Activated CD4-positive, CD25-positive, alpha-beta regulatory T cell (primary cell): Measurements from ENCODE around the gene ABCC1.

Source experiments
- DNase-seq, 4 experiments: peaks; one replicate each; lab custom pipeline; 2025; lab: John Stamatoyannopoulos, UW

ABCC1 gene

GRCh38 chr16:16048904-16049582 lies 99.6 kb downstream of the ABCC1 start:
- DNase-seq, result no peak

- DNase-seq, result no peak
These were observed 100.7 kb downstream of the ABCC1 start for GRCh38 chr16:16050106-16050505.

DNA sequence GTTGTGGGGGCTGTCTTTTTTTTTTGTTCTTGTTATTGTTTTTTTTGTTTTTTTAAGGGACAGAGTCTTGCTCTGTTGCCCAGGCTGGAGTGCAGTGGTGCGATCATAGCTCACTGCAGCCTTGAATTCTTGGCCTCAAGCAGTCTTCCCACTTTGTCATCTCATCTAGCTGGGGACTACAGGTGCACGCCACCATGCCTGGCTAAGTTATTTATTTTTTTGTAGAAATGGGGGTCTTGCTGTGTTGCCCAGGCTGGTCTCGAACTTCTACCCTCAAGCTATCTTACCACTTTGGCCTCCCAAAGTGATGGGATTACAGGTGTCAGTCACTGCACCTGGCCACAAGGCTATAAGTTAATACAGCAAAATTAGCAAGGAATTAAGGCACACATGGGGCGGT lies 101.7 kb downstream of the ABCC1 start:
- DNase-seq, result no peak

DNA sequence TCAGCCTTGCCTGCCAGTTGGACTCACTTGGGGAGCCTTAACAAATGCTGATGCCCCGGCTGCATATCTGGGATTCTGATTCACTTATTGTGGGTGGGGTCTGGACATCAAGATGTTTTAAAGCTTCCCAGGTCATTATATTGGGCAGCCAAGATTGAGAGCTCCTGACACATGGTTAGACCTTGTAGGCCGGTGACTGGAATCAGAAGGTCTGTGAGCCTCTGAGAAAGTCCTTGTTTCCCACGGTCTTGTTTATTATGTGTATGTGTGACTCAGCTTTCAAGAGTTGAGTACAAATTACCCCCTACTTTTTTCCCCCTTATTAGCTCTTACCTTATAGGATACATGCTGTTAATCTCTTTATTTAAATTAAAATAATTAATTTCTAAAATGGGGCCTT lies 103.5 kb downstream of the ABCC1 start:
- no peak for DNase-seq

- no peak for DNase-seq
These were observed 107.7 kb downstream of the ABCC1 start for GRCh38 chr16:16057102-16057501.

DNA sequence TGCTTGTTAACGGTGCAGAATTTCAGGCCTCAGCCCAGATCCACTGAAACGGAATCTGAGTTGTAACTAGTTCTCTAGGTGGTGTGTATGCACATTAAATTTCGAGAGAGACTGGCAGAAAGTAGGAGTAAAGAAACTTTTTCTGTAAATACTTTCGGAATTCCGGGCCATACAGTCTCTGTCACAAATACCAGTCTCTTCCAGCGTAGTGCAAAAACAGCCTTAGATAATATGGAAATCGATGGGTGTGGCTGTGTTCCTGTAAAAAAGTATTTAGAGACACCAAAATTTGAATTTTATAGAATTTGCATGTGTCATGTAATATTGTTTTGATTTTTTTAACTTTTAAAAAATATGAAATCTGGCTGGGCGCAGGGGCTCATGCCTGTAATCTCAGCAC lies 109.7 kb downstream of the ABCC1 start:
- no peak for DNase-seq

DNA sequence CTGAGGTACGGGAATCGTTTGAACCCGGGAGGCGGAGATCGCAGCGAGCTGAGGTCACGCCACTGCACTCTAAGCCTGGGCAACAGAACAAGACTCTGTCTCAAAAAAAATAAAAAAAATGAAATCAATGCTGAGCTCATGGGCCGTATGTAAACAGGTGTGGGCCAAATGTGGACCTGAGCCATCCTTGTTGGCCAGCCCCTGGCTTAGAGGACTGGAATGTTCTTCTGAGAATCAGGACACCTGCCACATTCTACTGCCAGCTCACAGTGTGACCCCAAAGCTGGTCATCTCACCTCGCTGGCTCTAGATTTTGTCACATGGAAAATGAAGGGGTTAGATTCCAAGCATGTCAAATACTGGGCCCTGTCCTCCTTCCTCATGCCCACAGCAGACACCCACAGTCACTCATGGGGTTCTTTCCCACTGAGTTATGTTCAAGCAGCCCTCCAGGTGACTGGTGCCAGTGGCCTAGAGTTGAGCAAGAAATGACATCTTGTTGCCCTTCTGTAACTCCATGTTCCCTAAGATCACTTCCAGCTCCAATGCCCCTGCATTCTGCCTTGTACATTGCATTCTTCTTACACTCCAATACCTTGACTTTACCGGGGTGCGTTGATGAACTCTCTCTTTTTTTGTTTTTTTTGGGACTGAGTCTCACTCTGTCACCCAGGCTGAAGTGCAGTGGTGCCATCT lies 110.6 kb downstream of the ABCC1 start:
- DNase-seq, result no peak

DNA sequence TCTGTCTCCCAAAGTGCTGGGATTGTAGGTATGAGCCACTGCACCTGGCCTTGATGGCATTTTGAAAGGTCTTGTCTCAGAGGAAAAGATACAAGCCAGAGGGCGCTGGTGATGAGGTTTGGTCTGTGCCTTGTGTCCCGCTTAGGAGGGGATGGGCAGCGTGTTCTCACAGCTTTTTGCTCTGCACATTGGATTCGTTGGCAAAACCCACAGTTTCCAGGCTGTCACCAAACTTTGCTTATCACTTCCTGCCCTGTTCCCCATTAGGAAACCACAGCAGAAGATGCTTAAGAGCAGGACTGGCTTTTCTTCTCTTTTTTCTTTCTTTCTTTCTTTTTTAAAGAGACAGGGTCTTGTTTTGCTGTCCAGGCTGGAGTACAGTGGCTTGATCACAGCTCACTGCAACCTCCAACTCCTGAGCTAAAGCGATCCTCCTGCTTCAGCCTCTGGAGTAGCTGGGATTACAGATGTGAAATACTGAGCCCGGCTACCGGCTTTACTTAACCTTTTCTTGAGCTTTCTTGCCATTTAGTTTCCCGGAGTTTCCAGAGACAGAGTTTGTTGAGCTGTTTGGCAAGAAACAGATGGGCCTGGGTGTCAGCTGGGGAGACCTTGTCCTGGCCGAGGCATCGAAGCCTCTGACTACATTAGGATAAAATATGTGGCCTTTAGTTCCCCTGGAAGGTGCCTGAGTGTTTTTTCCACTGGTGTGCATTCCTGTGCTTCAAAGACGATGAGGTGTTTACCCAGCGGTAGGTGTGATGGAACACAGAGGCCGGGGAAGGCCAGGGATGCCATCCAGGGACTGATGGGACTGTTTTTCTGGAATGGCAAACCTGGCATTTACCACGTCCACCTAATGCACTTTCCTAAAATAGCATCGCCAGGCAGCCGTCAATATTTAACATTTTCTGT lies 112.9 kb downstream of the ABCC1 start:
- no peak for DNase-seq

DNA sequence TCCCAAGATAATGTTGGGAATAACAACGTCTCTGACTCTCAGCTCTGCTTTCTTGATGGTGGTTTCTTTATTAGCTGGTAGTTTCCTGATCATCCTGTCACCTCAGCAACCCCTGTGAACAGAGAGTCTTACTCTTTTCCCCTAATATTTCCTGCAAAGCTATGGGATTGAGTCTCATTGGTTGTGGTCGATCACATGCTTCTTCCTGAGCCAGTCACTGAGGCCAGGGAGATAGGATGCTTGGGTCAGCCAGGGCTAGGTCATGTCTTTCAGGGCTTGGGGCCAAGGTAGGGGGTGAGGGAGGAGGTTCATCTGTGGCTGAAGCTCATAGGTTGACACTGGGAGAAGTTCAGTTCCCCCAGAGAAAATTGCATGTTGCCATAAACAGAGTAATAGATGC lies 114.3 kb downstream of the ABCC1 start:
- no peak for DNase-seq

DNA sequence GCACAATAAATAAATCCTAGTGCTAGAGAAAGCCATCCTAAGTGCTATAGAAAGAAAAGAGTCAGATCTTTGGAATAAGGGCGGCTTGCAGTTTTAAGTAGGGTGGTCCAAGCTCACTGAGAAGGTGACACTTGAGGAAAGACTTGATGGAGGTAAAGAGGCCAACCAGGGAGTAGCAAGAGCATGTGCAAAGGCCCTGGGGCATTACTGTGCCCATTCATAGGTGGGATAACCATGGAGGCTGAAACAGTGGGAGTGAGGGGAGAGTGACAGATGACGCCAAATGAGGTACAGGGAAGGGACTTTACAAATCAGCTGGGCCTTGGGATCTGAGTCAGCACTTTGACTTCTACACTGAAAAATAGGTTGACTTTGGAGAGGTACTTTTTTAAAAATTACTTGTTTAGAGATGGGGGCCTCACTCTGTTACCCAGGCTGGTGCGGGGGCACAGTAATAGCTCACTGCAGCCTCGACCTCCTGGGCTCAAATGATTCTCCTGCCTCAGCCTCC lies 115.5 kb downstream of the ABCC1 start:
- no peak for DNase-seq

DNA sequence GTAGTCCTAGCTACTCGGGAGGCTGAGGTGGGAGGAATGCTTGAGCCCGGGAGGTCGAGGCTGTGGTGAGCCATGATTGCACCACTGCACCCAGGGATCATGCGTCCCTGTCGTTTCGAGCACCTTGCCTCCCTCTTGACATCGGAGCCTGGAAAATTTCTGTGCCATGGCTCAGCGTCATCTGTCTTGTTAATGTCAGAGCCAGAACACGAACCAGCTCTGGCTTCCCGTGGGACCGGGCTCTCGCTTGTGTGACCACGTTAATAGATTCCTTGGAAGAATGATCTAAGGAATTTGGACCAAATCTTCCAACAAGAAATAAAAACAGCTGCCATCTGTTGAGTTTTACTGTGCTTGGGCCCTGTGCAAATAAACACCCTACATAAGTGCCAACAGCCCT lies 117.7 kb downstream of the ABCC1 start:
- no peak for DNase-seq

- DNase-seq, result no peak
These were observed 122.3 kb downstream of the ABCC1 start for GRCh38 chr16:16071631-16072244.

DNA sequence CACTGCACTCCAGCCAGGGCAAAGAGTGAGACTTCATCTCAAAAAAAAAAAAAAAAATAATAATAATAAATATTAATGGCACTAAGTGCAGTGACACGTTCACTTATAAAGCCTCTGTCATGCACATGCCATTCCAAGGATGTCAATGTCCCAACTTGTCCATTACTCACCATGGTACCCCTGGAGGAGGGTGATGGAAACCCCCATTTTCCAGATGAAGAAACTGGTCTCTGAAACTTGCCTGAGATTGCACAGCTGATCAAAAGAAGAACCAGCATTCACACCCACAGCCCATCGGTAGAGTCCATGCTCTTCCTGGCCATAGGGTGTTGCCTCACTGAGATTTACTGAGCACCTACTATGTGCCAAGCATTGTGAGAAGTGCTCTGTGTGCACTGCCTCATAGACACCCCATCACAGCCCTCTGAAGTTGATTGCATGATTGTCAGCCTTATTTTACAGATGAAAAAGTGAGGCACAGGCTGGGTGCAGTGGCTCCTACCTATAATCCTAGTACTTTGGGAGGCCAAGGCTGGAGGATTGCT lies 123.7 kb downstream of the ABCC1 start:
- no peak for DNase-seq

- no peak for DNase-seq
These were observed 124.8 kb downstream of the ABCC1 start for GRCh38 chr16:16073891-16074881.

- DNase-seq, result no peak
These were observed 126.3 kb downstream of the ABCC1 start for GRCh38 chr16:16075488-16076422.

- DNase-seq, result no peak
These were observed 127.0 kb downstream of the ABCC1 start for GRCh38 chr16:16076423-16076813.

GRCh38 chr16:16080465-16081065 lies 131.1 kb downstream of the ABCC1 start:
- DNase-seq, result no peak

- no peak for DNase-seq
These were observed 131.7 kb downstream of the ABCC1 start for GRCh38 chr16:16081141-16081540.

DNA sequence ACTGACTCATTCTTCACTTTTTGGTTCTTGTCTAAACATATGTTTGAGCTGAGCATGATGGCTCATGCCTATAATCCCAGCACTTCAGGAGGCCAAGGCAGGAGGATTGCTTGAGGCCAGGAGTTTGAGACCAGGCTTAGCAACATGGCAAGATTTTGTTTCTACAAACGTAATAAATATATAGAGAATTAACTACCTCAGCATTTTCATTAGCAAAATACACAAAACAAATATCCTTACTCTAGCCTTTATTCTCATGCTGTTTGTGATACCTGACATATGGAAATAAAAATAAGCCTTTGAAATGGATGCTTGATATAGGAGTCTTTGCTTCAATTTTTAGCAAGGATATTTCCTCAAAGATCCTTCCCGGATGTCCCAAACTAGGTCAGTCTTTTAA lies 132.8 kb downstream of the ABCC1 start:
- DNase-seq, result no peak
